Keratinocyte (primary cell): ENCODE data around the gene PTPN14. TPM values are rescaled to one million over a fixed set of nuclear protein-coding genes. Genes with fewer than 3 reads are reported as not detected.

Experiments
- DNase-seq: peaks from one replicate; pipeline ENCODE4 v3.0.0-alpha.2; 2011; ENCODE audit warnings: low read depth, missing footprints, low spot score
- FAIRE-seq: peaks from 2 replicates; lab custom pipeline; 2011; peaks lifted over from hg19 to GRCh38; lab: Jason Lieb, UNC
- H2AFZ ChIP-seq: 2 replicates; pipeline ENCODE4 v1.6.0; 2012; ENCODE audit warnings: low read length, control low read depth, inconsistent platforms; ENCODE audit not compliant: control insufficient read depth
- H3K27ac ChIP-seq: 2 replicates; pipeline ENCODE4 v1.5.1; 2011; ENCODE audit warnings: low read length; ENCODE audit not compliant: control insufficient read depth, insufficient read depth
- H3K27me3 ChIP-seq: 3 replicates; pipeline ENCODE4 v1.6.0; 2011; ENCODE audit warnings: low read length; ENCODE audit not compliant: control insufficient read depth, insufficient read depth; ENCODE audit errors: extremely low read depth
- H3K36me3 ChIP-seq, 2 experiments: 2 replicates in 1 of 2; 3 replicates in 1 of 2; pipeline ENCODE4 v1.5.1; 2011; ENCODE audit warnings: low read length in 2 of 2, mild to moderate bottlenecking in 1 of 2; ENCODE audit not compliant: control insufficient read depth in 2 of 2, insufficient read depth in 2 of 2; ENCODE audit errors: extremely low read depth in 1 of 2
- H3K4me1 ChIP-seq: 3 replicates; pipeline ENCODE4 v1.5.1; 2011; ENCODE audit warnings: low read length; ENCODE audit not compliant: control insufficient read depth, insufficient read depth; ENCODE audit errors: extremely low read depth
- H3K4me2 ChIP-seq: 3 replicates; pipeline ENCODE4 v1.6.0; 2011; ENCODE audit warnings: low read depth, low read length; ENCODE audit not compliant: control insufficient read depth, insufficient read depth; ENCODE audit errors: extremely low read depth
- H3K4me3 ChIP-seq, 3 experiments: fragments of 200-600 bp in 1 of 3; sonication (generic) in 1 of 3; 2 replicates in 2 of 3; 3 replicates in 1 of 3; pipeline ENCODE4 v1.5.1; 2011 to 2016; ENCODE audit warnings: low read length in 3 of 3, mild to moderate bottlenecking in 3 of 3, control low read depth in 2 of 3, inconsistent platforms in 1 of 3, low read depth in 1 of 3, mixed read lengths in 1 of 3, mixed run types in 1 of 3, moderate library complexity in 1 of 3; ENCODE audit not compliant: control insufficient read depth in 2 of 3, insufficient read depth in 2 of 3; ENCODE audit errors: extremely low read depth in 1 of 3
- H3K79me2 ChIP-seq: 2 replicates; pipeline ENCODE4 v1.6.0; 2012; ENCODE audit warnings: low read length; ENCODE audit not compliant: control insufficient read depth, insufficient read depth
- H3K9ac ChIP-seq: 3 replicates; pipeline ENCODE4 v1.6.0; 2011; ENCODE audit warnings: low read length; ENCODE audit not compliant: control insufficient read depth, insufficient read depth; ENCODE audit errors: extremely low read depth
- H3K9me1 ChIP-seq: 3 replicates; pipeline ENCODE4 v1.6.0; 2011; ENCODE audit warnings: low read length; ENCODE audit not compliant: control insufficient read depth, insufficient read depth; ENCODE audit errors: extremely low read depth
- H3K9me3 ChIP-seq: 2 replicates; pipeline ENCODE4 v1.5.1; 2012; ENCODE audit warnings: low read depth, low read length; ENCODE audit not compliant: control insufficient read depth
- H4K20me1 ChIP-seq: 3 replicates; pipeline ENCODE4 v1.6.0; 2011; ENCODE audit warnings: low read length; ENCODE audit not compliant: control insufficient read depth, insufficient read depth; ENCODE audit errors: extremely low read depth
- EZH2 ChIP-seq: IDR thresholded peaks from one replicate; pipeline ENCODE4 v1.6.1; 2012; ENCODE audit warnings: inconsistent platforms, mild to moderate bottlenecking, low read length, moderate library complexity
- dilution Hi-C: fragments of 300-500 bp; cut with MboI; formaldehyde crosslinking; loops from one replicate; pipeline ENCODE4 v1.7.0; 2020; ENCODE audit warnings: low sequenced_read_pairs; ENCODE audit not compliant: extremely low pct_ligation_motif_present
- polyA plus RNA-seq, 5 experiments: library from polyadenylated mRNA; depleted of rRNA in 3 of 5; stranded (reverse) in 3 of 5; stranded (forward) in 1 of 5; unstranded in 1 of 5; fragments of >200 nt; gene quantifications; 1 replicate in 1 of 5; 2 replicates in 3 of 5; 3 replicates in 1 of 5; pipeline versions ENCODE4 v1.2.1 to v1.2.3, GENCODE V29; 2011 to 2012; ENCODE audit warnings: missing spikeins in 2 of 5, low read depth in 1 of 5, low replicate concordance in 1 of 5
- TF ChIP-seq, protein P1 (sequence below), 3 experiments: IDR thresholded peaks in 1 of 3; conservative IDR thresholded peaks in 1 of 3; optimal IDR thresholded peaks in 1 of 3; 2 replicates in 2 of 3; 3 replicates in 1 of 3; pipeline versions ENCODE3 to v1.5.1; 2011; ENCODE audit warnings: low read length in 3 of 3, mild to moderate bottlenecking in 3 of 3, moderate library complexity in 2 of 3, control low read depth in 1 of 3, inconsistent platforms in 1 of 3; ENCODE audit not compliant: insufficient read depth in 2 of 3; ENCODE audit errors: extremely low read depth in 1 of 3

The PTPN14 gene
- polyA plus RNA-seq, 1 donor (not counting 4 experiments of a cell fraction or from before 2014, with no cell fraction given) = 29.9 TPM

DNA sequence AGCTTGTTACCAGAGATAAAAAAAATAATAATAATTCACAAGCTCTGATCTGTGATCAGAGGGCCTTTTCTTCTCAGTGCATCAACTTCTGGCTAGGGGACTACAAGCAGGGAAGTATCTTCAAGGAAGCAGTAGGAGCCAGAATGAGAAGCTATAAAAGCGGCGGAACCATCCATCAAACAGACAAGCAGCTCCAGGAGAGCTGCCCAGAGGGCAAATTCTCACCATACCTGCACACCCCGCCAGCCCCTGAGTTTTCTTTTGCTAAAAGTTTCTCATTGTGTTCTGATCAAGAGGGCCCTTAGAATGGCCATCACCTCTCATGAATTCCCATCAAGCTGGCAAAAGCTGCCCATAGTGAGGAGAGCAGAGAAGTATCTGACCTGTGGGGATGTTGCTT is 171.0 kb downstream of the PTPN14 start:
- no peak overlapping the region for H3K27ac ChIP-seq
- no peaks in the 10 kb centered on the region for H3K9me3 ChIP-seq
- H3K4me3 ChIP-seq = no peak overlapping the region
- FAIRE-seq (peak; percentile 88), DNase-seq (no peak)
- H3K4me2 ChIP-seq = no peak overlapping the region
- H3K36me3 ChIP-seq = peaks cover 29 to 39% of the 10 kb centered on the region in 2 experiments
- no peaks in the 10 kb centered on the region for H3K9me1 ChIP-seq
- no peak overlapping the region for H3K9ac ChIP-seq
- peaks cover 43% of the 10 kb centered on the region for H3K4me1 ChIP-seq
- no peak overlapping the region for H2AFZ ChIP-seq
- dilution Hi-C loops = no loop called here
- no peaks in the 10 kb centered on the region for H3K27me3 ChIP-seq
- no peaks in the 10 kb centered on the region for H4K20me1 ChIP-seq
- peaks cover 26% of the 10 kb centered on the region for H3K79me2 ChIP-seq
- no peak for TF ChIP-seq EZH2
- TF ChIP-seq, protein P1, sequence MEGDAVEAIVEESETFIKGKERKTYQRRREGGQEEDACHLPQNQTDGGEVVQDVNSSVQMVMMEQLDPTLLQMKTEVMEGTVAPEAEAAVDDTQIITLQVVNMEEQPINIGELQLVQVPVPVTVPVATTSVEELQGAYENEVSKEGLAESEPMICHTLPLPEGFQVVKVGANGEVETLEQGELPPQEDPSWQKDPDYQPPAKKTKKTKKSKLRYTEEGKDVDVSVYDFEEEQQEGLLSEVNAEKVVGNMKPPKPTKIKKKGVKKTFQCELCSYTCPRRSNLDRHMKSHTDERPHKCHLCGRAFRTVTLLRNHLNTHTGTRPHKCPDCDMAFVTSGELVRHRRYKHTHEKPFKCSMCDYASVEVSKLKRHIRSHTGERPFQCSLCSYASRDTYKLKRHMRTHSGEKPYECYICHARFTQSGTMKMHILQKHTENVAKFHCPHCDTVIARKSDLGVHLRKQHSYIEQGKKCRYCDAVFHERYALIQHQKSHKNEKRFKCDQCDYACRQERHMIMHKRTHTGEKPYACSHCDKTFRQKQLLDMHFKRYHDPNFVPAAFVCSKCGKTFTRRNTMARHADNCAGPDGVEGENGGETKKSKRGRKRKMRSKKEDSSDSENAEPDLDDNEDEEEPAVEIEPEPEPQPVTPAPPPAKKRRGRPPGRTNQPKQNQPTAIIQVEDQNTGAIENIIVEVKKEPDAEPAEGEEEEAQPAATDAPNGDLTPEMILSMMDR (optimal IDR thresholded peaks at IDR 0.05 in 1 of 3, IDR thresholded peaks at IDR 0.05 in 1 of 3, conservative IDR thresholded peaks at IDR 0.05 in 1 of 3; ENCODE audit: extremely low read depth in 1 of 3, insufficient read depth in 2 of 3, low read length in 3 of 3) = no peak

DNA sequence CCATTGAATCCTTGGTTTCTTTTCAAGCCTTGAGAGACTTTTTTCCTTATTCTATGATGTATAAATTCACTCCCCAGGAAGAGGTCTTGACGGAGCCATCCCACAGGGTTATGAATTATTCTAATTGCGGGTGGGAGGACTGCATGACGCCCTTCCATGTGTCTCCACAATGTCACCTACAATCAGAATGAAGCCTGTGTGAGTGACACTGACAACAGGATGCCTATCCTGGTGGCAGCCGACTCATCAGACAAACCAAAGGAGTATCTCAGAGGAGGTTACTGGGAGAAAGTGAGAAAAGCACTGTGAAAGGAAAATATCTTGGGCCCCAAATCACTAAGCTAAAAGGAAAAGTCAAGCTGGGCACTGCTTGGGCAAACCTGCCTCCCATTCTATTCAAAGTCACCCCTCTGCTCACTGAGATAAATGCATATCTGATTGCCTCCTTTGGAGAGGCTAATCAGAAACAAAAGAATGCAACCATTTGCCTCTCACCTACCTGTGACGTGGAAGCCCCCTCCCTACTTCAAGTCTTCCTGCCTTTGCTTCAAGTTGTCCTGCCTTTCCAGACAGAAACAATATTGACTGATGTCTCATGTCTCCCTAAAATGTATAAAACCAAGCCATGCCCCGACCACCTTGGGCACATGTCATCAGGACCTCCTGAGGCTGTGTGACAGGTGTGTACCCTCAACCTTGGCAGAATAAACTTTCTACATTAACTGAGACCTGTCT is 172.0 kb downstream of the PTPN14 start:
- Histone ChIP-seq H3K9ac (no peak overlapping the region), H3K4me3 (no peak overlapping the region), H3K4me2 (peak overlapping the region; percentile 59), H3K79me2 (peaks cover 26% of the 10 kb centered on the region), H3K4me1 (peaks cover 43% of the 10 kb centered on the region), H3K27ac (no peak overlapping the region), H4K20me1 (no peaks in the 10 kb centered on the region), H2AFZ (no peak overlapping the region), H3K9me1 (no peaks in the 10 kb centered on the region), H3K27me3 (no peaks in the 10 kb centered on the region), H3K9me3 (no peaks in the 10 kb centered on the region), H3K36me3 (peaks cover 25 to 32% of the 10 kb centered on the region in 2 experiments)
- TF ChIP-seq, protein P1 (optimal IDR thresholded peaks at IDR 0.05 in 1 of 3, IDR thresholded peaks at IDR 0.05 in 1 of 3, conservative IDR thresholded peaks at IDR 0.05 in 1 of 3; ENCODE audit: extremely low read depth in 1 of 3, insufficient read depth in 2 of 3, low read length in 3 of 3) = no peak
- no peak for TF ChIP-seq EZH2
- FAIRE-seq = peak; percentile 5
- DNase-seq = no peak
- dilution Hi-C loops = no loop called here
